ENCODE data around the gene ADK. TPM values are rescaled to one million over a fixed set of nuclear protein-coding genes. Genes with fewer than 3 reads are reported as not detected.
A peak's percentile ranks its signal among the peaks of the same experiment; 100 is the strongest.

The ADK gene
- total RNA-seq, result 10 to 100 TPM; 56.9 to 57.5 TPM

- H3K9me3 Mint-ChIP-seq, result no peaks in the 10 kb centered on the region
- ChIA-PET CTCF (interaction anchor here (0.7 to 2.5 kb wide), 6 partner anchors 14 to 949 kb away, joined by 3 to 12 read pairs (median 3); no protein-coding TSS in a partner anchor), POLR2A (interaction anchor here (0.7 to 2.1 kb wide), 13 partner anchors 8 to 84 kb away, joined by 3 to 9 read pairs (median 4); no protein-coding TSS in a partner anchor)
- H3K27ac Mint-ChIP-seq, result no peak within 1 kb of the TSS
- intact Hi-C loops (cut with micrococcal nuclease), result no loop called here
- no peak within 1 kb of the TSS for H3K4me3 Mint-ChIP-seq
- H3K36me3 Mint-ChIP-seq (ENCODE audit: low read depth), result peaks cover 18% of the 10 kb centered on the region
- ATAC-seq (peak; percentile 98), DNase-seq (peak; percentile 100)
- peaks cover 28% of the 10 kb centered on the region for H3K4me1 Mint-ChIP-seq (ENCODE audit: low read depth)
- TF ChIP-seq CTCF (IDR thresholded peaks at IDR 0.05), result peak; percentile 32
- H3K27me3 Mint-ChIP-seq, result no peaks in the 10 kb centered on the region
Measured at GRCh38 chr10:74150990-74151878, at the start of gene ADK. Gene ADK, plus strand, starts transcription at chr10:74151221. Its CDS starts 58 bp downstream, at chr10:74151279.

DNA sequence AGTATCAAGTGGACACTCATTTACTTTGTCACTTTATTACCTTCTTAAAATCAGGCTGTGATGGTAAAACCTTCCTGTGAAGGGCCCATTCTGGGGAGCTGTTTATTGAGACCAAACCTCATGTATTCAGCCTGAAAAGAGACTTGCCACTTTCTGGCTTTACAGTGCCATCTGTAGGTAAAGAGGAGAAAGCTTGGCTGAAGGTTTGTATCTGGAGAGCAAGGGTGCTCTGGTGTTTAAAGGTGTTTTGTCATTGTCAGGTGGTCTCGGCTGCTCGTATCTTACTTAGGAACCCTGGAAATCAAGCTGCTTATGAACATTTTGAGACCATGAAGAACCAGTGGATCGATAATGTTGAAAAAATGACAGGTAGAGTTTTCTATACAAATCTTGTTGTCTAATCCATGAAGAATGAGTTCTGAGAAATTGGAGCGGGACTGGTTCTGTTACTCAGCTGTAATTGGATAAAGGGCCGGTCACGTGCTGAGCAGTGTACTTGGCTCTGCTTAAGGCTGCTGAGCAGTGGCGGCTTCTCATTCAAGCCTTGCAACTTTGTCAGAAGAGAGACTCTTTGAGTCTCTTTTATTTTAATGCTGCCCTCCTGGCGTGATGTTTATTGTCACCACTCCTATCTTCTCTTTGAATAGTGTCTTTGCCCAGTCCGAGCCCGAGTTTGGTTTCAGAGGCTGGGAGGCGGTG, 47.3 kb upstream of the ADK start:
- H3K9me3 Mint-ChIP-seq, result no peaks in the 10 kb centered on the region
- peaks cover 9% of the 10 kb centered on the region for H3K36me3 Mint-ChIP-seq (ENCODE audit: low read depth)
- H3K4me1 Mint-ChIP-seq (ENCODE audit: low read depth), result no peaks in the 10 kb centered on the region
- DNase-seq, result no peak
- peak; percentile 32 for TF ChIP-seq CTCF (IDR thresholded peaks at IDR 0.05)
- ChIA-PET CTCF (interaction anchor here (0.8 to 2.8 kb wide), 16 partner anchors 9 to 271 kb away, joined by 3 to 14 read pairs (median 4); no protein-coding TSS in a partner anchor), POLR2A (no interaction called here)
- ATAC-seq, result peak; percentile 47
- H3K27ac Mint-ChIP-seq, result no peak overlapping the region
- H3K27me3 Mint-ChIP-seq, result no peaks in the 10 kb centered on the region
- H3K4me3 Mint-ChIP-seq, result no peak overlapping the region
- intact Hi-C loops (cut with micrococcal nuclease), result loop anchor here (5.0 kb wide), 1 partner anchor 216 kb away; no protein-coding TSS in a partner anchor

- intact Hi-C loops (cut with micrococcal nuclease), result loop anchor here (5.0 kb wide), 1 partner anchor 217 kb away; no protein-coding TSS in a partner anchor
- H3K9me3 Mint-ChIP-seq, result no peaks in the 10 kb centered on the region
- H3K4me1 Mint-ChIP-seq (ENCODE audit: low read depth), result no peaks in the 10 kb centered on the region
- ATAC-seq (no peak), DNase-seq (no peak)
- peaks cover 8% of the 10 kb centered on the region for H3K36me3 Mint-ChIP-seq (ENCODE audit: low read depth)
- CTCF ChIA-PET, result interaction anchor here (1.3 to 2.0 kb wide), 4 partner anchors 19 to 218 kb away, joined by 3 to 9 read pairs (median 4); no protein-coding TSS in a partner anchor
- H3K27me3 Mint-ChIP-seq, result no peaks in the 10 kb centered on the region
- POLR2A ChIA-PET, result no interaction called here
- TF ChIP-seq CTCF (IDR thresholded peaks at IDR 0.05), result no peak
- H3K27ac Mint-ChIP-seq, result no peak overlapping the region
- H3K4me3 Mint-ChIP-seq, result no peak overlapping the region
Measured at GRCh38 chr10:74104480-74104879, 46.5 kb upstream of the ADK start.

DNA sequence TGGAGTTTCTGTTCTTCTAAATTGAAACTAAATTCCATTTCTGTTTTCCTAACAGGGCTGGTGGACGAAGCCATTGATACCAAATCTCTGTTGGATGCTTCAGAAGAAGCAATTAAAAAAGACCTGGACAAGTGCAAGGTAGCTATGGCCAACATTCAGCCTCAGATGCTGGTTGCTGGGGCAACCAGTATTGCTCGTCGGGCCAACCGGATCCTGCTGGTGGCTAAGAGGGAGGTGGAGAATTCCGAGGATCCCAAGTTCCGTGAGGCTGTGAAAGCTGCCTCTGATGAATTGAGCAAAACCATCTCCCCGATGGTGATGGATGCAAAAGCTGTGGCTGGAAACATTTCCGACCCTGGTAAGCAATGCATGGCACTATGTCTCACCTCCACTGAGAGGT, 46.0 kb upstream of the ADK start:
- H3K4me3 Mint-ChIP-seq, result no peak overlapping the region
- no peak overlapping the region for H3K27ac Mint-ChIP-seq
- no peak for ATAC-seq
- peaks cover 12% of the 10 kb centered on the region for H3K36me3 Mint-ChIP-seq (ENCODE audit: low read depth)
- H3K4me1 Mint-ChIP-seq (ENCODE audit: low read depth), result no peaks in the 10 kb centered on the region
- ChIA-PET CTCF (interaction anchor here (0.9 to 2.0 kb wide), 3 partner anchors 11 to 219 kb away, joined by 3 to 4 read pairs (median 4); no protein-coding TSS in a partner anchor), POLR2A (no interaction called here)
- H3K27me3 Mint-ChIP-seq, result no peaks in the 10 kb centered on the region
- no peak for TF ChIP-seq CTCF (IDR thresholded peaks at IDR 0.05)
- no peaks in the 10 kb centered on the region for H3K9me3 Mint-ChIP-seq
- no peak for DNase-seq
- intact Hi-C loops (cut with micrococcal nuclease), result loop anchor here (5.0 kb wide), 1 partner anchor 218 kb away; no protein-coding TSS in a partner anchor

All from activated CD8-positive, alpha-beta T cell treated with anti-CD3 and anti-CD28 coated beads for 36 hours (primary cell).